H1 (cell line): ENCODE measurements around the gene AGAP1. TPM values are rescaled to one million over a fixed set of nuclear protein-coding genes. Genes with fewer than 3 reads are reported as not detected.

Experiments
- CTCF ChIP-seq, 3 experiments: IDR thresholded peaks; 1 replicate in 2 of 3; 2 replicates in 1 of 3; pipeline versions ENCODE4 v1.5.1 to v1.6.1; 2011; ENCODE audit warnings: low read length in 3 of 3, mild to moderate bottlenecking in 3 of 3, inconsistent platforms in 2 of 3, low read depth in 1 of 3, moderate library complexity in 1 of 3; ENCODE audit not compliant: insufficient read depth in 1 of 3; ENCODE audit errors: control extremely low read depth in 1 of 3
- polyA plus RNA-seq, 7 experiments: library from polyadenylated mRNA; depleted of rRNA in 3 of 7; stranded (reverse) in 5 of 7; unstranded in 2 of 7; fragments of >200 nt in 5 of 7; fragments of 200-250 nt in 2 of 7; gene quantifications; 1 replicate in 5 of 7; 2 replicates in 1 of 7; 4 replicates in 1 of 7; pipeline versions ENCODE4 v1.2.1 to v1.2.3, GENCODE V29; 2011 to 2013; ENCODE audit warnings: missing spikeins in 2 of 7, mixed read lengths in 2 of 7
- total RNA-seq: library from RNA; stranded (reverse); fragmentation: NEBNext Ultra II Directional; extraction: Animal tissue kit (Norgen Biotek cat#: 25700); gene quantifications from 2 replicates; pipeline ENCODE4 v1.2.1, GENCODE V29; 2021

AGAP1 gene
- total and polyA plus RNA-seq, 2 of the 8 experiments (the other 6 are each of a cell fraction or from before 2014, with no cell fraction given): 18.1 to 39.4 TPM

DNA sequence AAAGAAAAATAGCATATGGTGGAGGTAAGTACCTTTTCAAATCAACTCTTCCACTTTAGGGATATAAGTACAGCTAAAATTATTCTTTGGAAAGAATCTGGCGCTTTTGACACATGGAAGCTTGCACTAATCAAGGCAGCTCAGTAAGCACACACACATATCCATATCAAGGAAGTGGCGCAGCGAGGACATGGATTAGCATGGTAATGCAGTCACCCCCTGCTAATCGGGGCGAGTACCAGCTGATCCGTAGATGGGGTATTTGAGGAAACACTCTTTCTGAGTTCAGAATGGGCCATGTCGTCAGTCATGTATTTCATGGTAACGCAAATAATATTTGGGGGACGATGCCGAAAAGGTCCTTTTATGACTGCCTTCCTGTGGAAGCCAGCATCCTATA is 429.0 kb downstream of the AGAP1 start (continued):
- no peak for TF ChIP-seq CTCF (IDR thresholded peaks at IDR 0.05; ENCODE audit: control extremely low read depth in 1 of 3, insufficient read depth in 1 of 3, low read depth in 1 of 3, low read length in 3 of 3)
